ENCODE measurements around the gene ZC3H12A.

DNA sequence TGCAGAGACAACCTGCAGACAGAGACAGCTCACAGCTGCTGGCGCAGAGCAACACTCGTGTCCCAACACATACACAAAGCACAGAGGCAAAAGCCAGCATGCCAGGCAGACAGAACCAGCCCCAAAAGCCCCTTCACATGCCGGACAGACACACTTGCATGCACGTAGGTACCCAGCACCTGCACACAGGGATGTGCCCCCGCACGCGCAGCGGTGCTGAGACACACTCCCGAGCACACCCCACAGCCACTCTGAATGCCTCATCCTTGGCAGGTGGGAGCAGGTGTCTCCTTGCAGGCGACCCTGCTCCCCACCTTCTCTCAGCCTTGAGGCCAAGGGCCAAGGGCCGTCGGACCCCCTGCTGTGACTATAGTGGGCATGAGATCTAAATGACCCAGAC is 41.2 kb upstream of the ZC3H12A start:
- TF ChIP-seq, protein P1, sequence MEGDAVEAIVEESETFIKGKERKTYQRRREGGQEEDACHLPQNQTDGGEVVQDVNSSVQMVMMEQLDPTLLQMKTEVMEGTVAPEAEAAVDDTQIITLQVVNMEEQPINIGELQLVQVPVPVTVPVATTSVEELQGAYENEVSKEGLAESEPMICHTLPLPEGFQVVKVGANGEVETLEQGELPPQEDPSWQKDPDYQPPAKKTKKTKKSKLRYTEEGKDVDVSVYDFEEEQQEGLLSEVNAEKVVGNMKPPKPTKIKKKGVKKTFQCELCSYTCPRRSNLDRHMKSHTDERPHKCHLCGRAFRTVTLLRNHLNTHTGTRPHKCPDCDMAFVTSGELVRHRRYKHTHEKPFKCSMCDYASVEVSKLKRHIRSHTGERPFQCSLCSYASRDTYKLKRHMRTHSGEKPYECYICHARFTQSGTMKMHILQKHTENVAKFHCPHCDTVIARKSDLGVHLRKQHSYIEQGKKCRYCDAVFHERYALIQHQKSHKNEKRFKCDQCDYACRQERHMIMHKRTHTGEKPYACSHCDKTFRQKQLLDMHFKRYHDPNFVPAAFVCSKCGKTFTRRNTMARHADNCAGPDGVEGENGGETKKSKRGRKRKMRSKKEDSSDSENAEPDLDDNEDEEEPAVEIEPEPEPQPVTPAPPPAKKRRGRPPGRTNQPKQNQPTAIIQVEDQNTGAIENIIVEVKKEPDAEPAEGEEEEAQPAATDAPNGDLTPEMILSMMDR (IDR thresholded peaks at IDR 0.05) = no peak
- no peak for TF ChIP-seq POLR2A (IDR thresholded peaks at IDR 0.05)

All from lower leg skin (tissue), 3 donors.